ENCODE results near the gene GGTLC1.
"Not testable (repeated sequence)": the region's sequence is repeated elsewhere in the genome, so short reads cannot be mapped to it uniquely, and the experiment has no call there.

GRCh38 chr20:23981014-23981413 is 7.6 kb downstream of the GGTLC1 start:
- not testable (repeated sequence) for TF ChIP-seq CTCF (conservative IDR thresholded peaks at IDR 0.05 in 1 of 2, IDR thresholded peaks at IDR 0.05 in 1 of 2; ENCODE audit: extremely low read depth in 1 of 2, insufficient read depth in 1 of 2, low read depth in 1 of 2, low read length in 2 of 2); EZH2 (IDR thresholded peaks at IDR 0.05; ENCODE audit: borderline replicate concordance, low read length)
